ENCODE measurements around the gene ACSM2B.
"Not testable (repeated sequence)": the region's sequence is repeated elsewhere in the genome, so short reads cannot be mapped to it uniquely, and the experiment has no call there.

ACSM2B gene

GRCh38 chr16:20546278-20546853 lies 29.8 kb downstream of the ACSM2B start:
- H3K79me2 ChIP-seq (ENCODE audit: control insufficient read depth, low read length); H3K27me3 ChIP-seq (ENCODE audit: control insufficient read depth, low read length): not testable (repeated sequence)

GRCh38 chr16:20540603-20541316 lies 35.4 kb downstream of the ACSM2B start:
- H3K27me3 ChIP-seq (ENCODE audit: control insufficient read depth, low read length); H3K9me2 ChIP-seq (replicated peaks; ENCODE audit: control insufficient read depth, low read length); H3F3A ChIP-seq (ENCODE audit: control insufficient read depth, insufficient read depth); H3K4me1 ChIP-seq (ENCODE audit: control insufficient read depth, low read length); H3K4me3 ChIP-seq (ENCODE audit: low read length); H3K4me2 ChIP-seq (ENCODE audit: low read length); H3K27ac ChIP-seq (ENCODE audit: low read depth, low read length); H4K20me1 ChIP-seq (ENCODE audit: control insufficient read depth, insufficient read depth, low read depth, low read length); H3K9me3 ChIP-seq (ENCODE audit: control insufficient read depth, insufficient read depth, low read length); H3K79me2 ChIP-seq (ENCODE audit: control insufficient read depth, low read length); H3K36me3 ChIP-seq (ENCODE audit: control insufficient read depth, low read length): not testable (repeated sequence)

More at GRCh38 chr16:20546278-20546853, 29.8 kb downstream of the ACSM2B start:
- H3K27ac ChIP-seq (ENCODE audit: low read depth, low read length); H3K4me3 ChIP-seq (ENCODE audit: low read length); H3K9me3 ChIP-seq (ENCODE audit: control insufficient read depth, insufficient read depth, low read length); H3F3A ChIP-seq (ENCODE audit: control insufficient read depth, insufficient read depth); H4K20me1 ChIP-seq (ENCODE audit: control insufficient read depth, insufficient read depth, low read depth, low read length); H3K36me3 ChIP-seq (ENCODE audit: control insufficient read depth, low read length); H3K9me2 ChIP-seq (replicated peaks; ENCODE audit: control insufficient read depth, low read length); H3K4me2 ChIP-seq (ENCODE audit: low read length); H3K4me1 ChIP-seq (ENCODE audit: control insufficient read depth, low read length): not testable (repeated sequence)

GRCh38 chr16:20538687-20539086 lies 37.5 kb downstream of the ACSM2B start:
- Histone ChIP-seq H4K20me1 (ENCODE audit: control insufficient read depth, insufficient read depth, low read depth, low read length) (no peaks in the 10 kb centered on the region), H3K4me1 (ENCODE audit: control insufficient read depth, low read length) (no peaks in the 10 kb centered on the region), H3F3A (ENCODE audit: control insufficient read depth, insufficient read depth) (no peaks in the 10 kb centered on the region), H3K4me3 (ENCODE audit: low read length) (no peak overlapping the region), H3K4me2 (ENCODE audit: low read length) (no peak overlapping the region), H3K9me3 (ENCODE audit: control insufficient read depth, insufficient read depth, low read length) (no peaks in the 10 kb centered on the region), H3K27ac (ENCODE audit: low read depth, low read length) (no peak overlapping the region), H3K9me2 (replicated peaks; ENCODE audit: control insufficient read depth, low read length) (no peaks in the 10 kb centered on the region), H3K27me3 (ENCODE audit: control insufficient read depth, low read length) (no peaks in the 10 kb centered on the region), H3K36me3 (ENCODE audit: control insufficient read depth, low read length) (no peaks in the 10 kb centered on the region), H3K79me2 (ENCODE audit: control insufficient read depth, low read length) (no peaks in the 10 kb centered on the region)
- no peak for TF ChIP-seq EZH2phosphoT487 (IDR thresholded peaks at IDR 0.05; ENCODE audit: borderline replicate concordance, low read length)
- no peak for TF ChIP-seq CTCF (IDR thresholded peaks at IDR 0.05; ENCODE audit: low read depth, low read length, poor library complexity, severe bottlenecking)

- H3K4me3 ChIP-seq (ENCODE audit: low read length) = no peak overlapping the region
- H3K27ac ChIP-seq (ENCODE audit: low read depth, low read length) = no peak overlapping the region
- no peaks in the 10 kb centered on the region for H3K36me3 ChIP-seq (ENCODE audit: control insufficient read depth, low read length)
- no peaks in the 10 kb centered on the region for H4K20me1 ChIP-seq (ENCODE audit: control insufficient read depth, insufficient read depth, low read depth, low read length)
- no peaks in the 10 kb centered on the region for H3K4me1 ChIP-seq (ENCODE audit: control insufficient read depth, low read length)
- no peaks in the 10 kb centered on the region for H3K79me2 ChIP-seq (ENCODE audit: control insufficient read depth, low read length)
- TF ChIP-seq EZH2phosphoT487 (IDR thresholded peaks at IDR 0.05; ENCODE audit: borderline replicate concordance, low read length) (no peak), CTCF (IDR thresholded peaks at IDR 0.05; ENCODE audit: low read depth, low read length, poor library complexity, severe bottlenecking) (no peak)
- no peaks in the 10 kb centered on the region for H3F3A ChIP-seq (ENCODE audit: control insufficient read depth, insufficient read depth)
- H3K4me2 ChIP-seq (ENCODE audit: low read length) = no peak overlapping the region
- H3K9me3 ChIP-seq (ENCODE audit: control insufficient read depth, insufficient read depth, low read length) = no peaks in the 10 kb centered on the region
- no peaks in the 10 kb centered on the region for H3K9me2 ChIP-seq (replicated peaks; ENCODE audit: control insufficient read depth, low read length)
- no peaks in the 10 kb centered on the region for H3K27me3 ChIP-seq (ENCODE audit: control insufficient read depth, low read length)
These were observed 38.0 kb downstream of the ACSM2B start for GRCh38 chr16:20538181-20538580.

- H3K4me3 ChIP-seq (ENCODE audit: low read length); H3K36me3 ChIP-seq (ENCODE audit: control insufficient read depth, low read length); H3K9me2 ChIP-seq (replicated peaks; ENCODE audit: control insufficient read depth, low read length); H4K20me1 ChIP-seq (ENCODE audit: control insufficient read depth, insufficient read depth, low read depth, low read length); H3F3A ChIP-seq (ENCODE audit: control insufficient read depth, insufficient read depth); H3K27me3 ChIP-seq (ENCODE audit: control insufficient read depth, low read length); H3K4me2 ChIP-seq (ENCODE audit: low read length); H3K27ac ChIP-seq (ENCODE audit: low read depth, low read length); H3K79me2 ChIP-seq (ENCODE audit: control insufficient read depth, low read length); H3K4me1 ChIP-seq (ENCODE audit: control insufficient read depth, low read length); H3K9me3 ChIP-seq (ENCODE audit: control insufficient read depth, insufficient read depth, low read length): not testable (repeated sequence)
These were observed 39.5 kb downstream of the ACSM2B start for GRCh38 chr16:20536669-20537068.

GRCh38 chr16:20532284-20532792 lies 43.8 kb downstream of the ACSM2B start:
- not testable (repeated sequence) for H3K4me2 ChIP-seq (ENCODE audit: low read length); H3F3A ChIP-seq (ENCODE audit: control insufficient read depth, insufficient read depth); H3K27me3 ChIP-seq (ENCODE audit: control insufficient read depth, low read length); H3K9me3 ChIP-seq (ENCODE audit: control insufficient read depth, insufficient read depth, low read length); H3K79me2 ChIP-seq (ENCODE audit: control insufficient read depth, low read length); H3K9me2 ChIP-seq (replicated peaks; ENCODE audit: control insufficient read depth, low read length); H3K27ac ChIP-seq (ENCODE audit: low read depth, low read length); H3K36me3 ChIP-seq (ENCODE audit: control insufficient read depth, low read length); H3K4me3 ChIP-seq (ENCODE audit: low read length); H3K4me1 ChIP-seq (ENCODE audit: control insufficient read depth, low read length); H4K20me1 ChIP-seq (ENCODE audit: control insufficient read depth, insufficient read depth, low read depth, low read length)
